Sigmoid colon (tissue), 4 donors: ENCODE measurements around the gene RPL35.

Experiments used
- EP300 ChIP-seq, 4 donors: sonication (generic); formaldehyde crosslinking; IDR thresholded peaks; one replicate each; pipeline ENCODE4 v1.6.1; 2017; ENCODE audit warnings: antibody characterized with exemption in 4 of 4
- TF ChIP-seq, protein P1 (sequence below), 4 experiments: fragments of 450-650 bp in 3 of 4; fragments of 200-600 bp in 1 of 4; IDR thresholded peaks; one replicate each; pipeline ENCODE4 v1.5.1; 2016 to 2019; ENCODE audit warnings: antibody characterized with exemption in 4 of 4, mild to moderate bottlenecking in 3 of 4, moderate library complexity in 2 of 4

DNA sequence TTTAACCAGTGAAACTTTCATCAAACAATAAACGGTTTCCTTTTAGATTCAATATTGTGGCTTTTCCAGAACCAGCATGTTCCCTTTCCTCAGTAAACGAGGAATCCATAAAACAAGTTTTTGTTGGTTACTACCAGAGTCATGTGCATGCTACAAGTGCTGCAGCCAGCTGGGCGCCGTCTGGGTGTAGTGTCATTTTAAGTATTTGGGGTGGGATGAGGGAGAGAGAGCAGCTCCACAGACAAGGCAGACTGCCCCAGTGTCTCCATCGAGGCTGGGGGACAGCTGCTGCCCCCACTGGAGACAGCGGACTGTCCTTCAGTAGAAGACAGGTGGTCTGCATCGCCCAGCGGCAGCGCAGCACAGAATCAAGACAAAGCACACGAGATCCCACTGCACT, 17.5 kb upstream of the RPL35 start:
- TF ChIP-seq, protein P1, sequence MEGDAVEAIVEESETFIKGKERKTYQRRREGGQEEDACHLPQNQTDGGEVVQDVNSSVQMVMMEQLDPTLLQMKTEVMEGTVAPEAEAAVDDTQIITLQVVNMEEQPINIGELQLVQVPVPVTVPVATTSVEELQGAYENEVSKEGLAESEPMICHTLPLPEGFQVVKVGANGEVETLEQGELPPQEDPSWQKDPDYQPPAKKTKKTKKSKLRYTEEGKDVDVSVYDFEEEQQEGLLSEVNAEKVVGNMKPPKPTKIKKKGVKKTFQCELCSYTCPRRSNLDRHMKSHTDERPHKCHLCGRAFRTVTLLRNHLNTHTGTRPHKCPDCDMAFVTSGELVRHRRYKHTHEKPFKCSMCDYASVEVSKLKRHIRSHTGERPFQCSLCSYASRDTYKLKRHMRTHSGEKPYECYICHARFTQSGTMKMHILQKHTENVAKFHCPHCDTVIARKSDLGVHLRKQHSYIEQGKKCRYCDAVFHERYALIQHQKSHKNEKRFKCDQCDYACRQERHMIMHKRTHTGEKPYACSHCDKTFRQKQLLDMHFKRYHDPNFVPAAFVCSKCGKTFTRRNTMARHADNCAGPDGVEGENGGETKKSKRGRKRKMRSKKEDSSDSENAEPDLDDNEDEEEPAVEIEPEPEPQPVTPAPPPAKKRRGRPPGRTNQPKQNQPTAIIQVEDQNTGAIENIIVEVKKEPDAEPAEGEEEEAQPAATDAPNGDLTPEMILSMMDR (IDR thresholded peaks at IDR 0.05): no peak
- no peak for TF ChIP-seq EP300 (IDR thresholded peaks at IDR 0.05)
